Stimulated activated CD4-positive, alpha-beta T cell treated with anti-CD3 and anti-CD28 coated beads, Interleukin-4, amount 100 ng/mL, for 4 hours (primary cell): ENCODE measurements around the gene PRKCQ.
"Not testable (repeated sequence)": the region's sequence is repeated elsewhere in the genome, so short reads cannot be mapped to it uniquely, and the experiment has no call there.

Source experiments
- DNase-seq, 2 experiments: peaks; one replicate each; pipeline ENCODE4 v3.0.0-alpha.2; 2020

PRKCQ gene

GRCh38 chr10:6402349-6402709, 177.7 kb downstream of the PRKCQ start:
- DNase-seq = no peak

GRCh38 chr10:6401558-6402348, 178.3 kb downstream of the PRKCQ start:
- peak; percentile 35 to 53 for DNase-seq

- no peak for DNase-seq
These were observed 179.1 kb downstream of the PRKCQ start for GRCh38 chr10:6400821-6401465.

- DNase-seq = no peak
These were observed 179.7 kb downstream of the PRKCQ start for GRCh38 chr10:6400331-6400730.

- no peak for DNase-seq
These were observed 180.2 kb downstream of the PRKCQ start for GRCh38 chr10:6399879-6400278.

GRCh38 chr10:6399231-6399741, 180.8 kb downstream of the PRKCQ start:
- DNase-seq = no peak

GRCh38 chr10:6398399-6398798, 181.7 kb downstream of the PRKCQ start:
- no peak for DNase-seq

GRCh38 chr10:6396652-6397051, 183.4 kb downstream of the PRKCQ start:
- DNase-seq = no peak

GRCh38 chr10:6396226-6396625, 183.8 kb downstream of the PRKCQ start:
- DNase-seq = no peak

GRCh38 chr10:6395606-6396005, 184.5 kb downstream of the PRKCQ start:
- DNase-seq = no peak

- DNase-seq = no peak
These were observed 186.0 kb downstream of the PRKCQ start for GRCh38 chr10:6394084-6394483.

- no peak for DNase-seq
These were observed 186.9 kb downstream of the PRKCQ start for GRCh38 chr10:6393168-6393567.

- DNase-seq = no peak
These were observed 189.7 kb downstream of the PRKCQ start for GRCh38 chr10:6390213-6390845.

GRCh38 chr10:6388261-6388893, 191.7 kb downstream of the PRKCQ start:
- no peak for DNase-seq

GRCh38 chr10:6386960-6387359, 193.1 kb downstream of the PRKCQ start:
- DNase-seq = no peak

GRCh38 chr10:6386346-6386745, 193.7 kb downstream of the PRKCQ start:
- no peak for DNase-seq

GRCh38 chr10:6385665-6386064, 194.4 kb downstream of the PRKCQ start:
- DNase-seq = no peak

- DNase-seq = no peak
These were observed 195.2 kb downstream of the PRKCQ start for GRCh38 chr10:6384847-6385246.

- DNase-seq = no peak
These were observed 196.0 kb downstream of the PRKCQ start for GRCh38 chr10:6384031-6384430.

GRCh38 chr10:6383096-6383812, 196.8 kb downstream of the PRKCQ start:
- no peak for DNase-seq

- DNase-seq = peak; percentile 7 to 37
These were observed 198.0 kb downstream of the PRKCQ start for GRCh38 chr10:6382081-6382480.

GRCh38 chr10:6380478-6380877, 199.6 kb downstream of the PRKCQ start:
- not testable (repeated sequence) for DNase-seq
